ENCODE measurements around the gene C14orf180. TPM values are rescaled to one million over a fixed set of nuclear protein-coding genes. Genes with fewer than 3 reads are reported as not detected.

Gene C14orf180
- total RNA-seq, 1 experiment from 2014 or later: not detected

DNA sequence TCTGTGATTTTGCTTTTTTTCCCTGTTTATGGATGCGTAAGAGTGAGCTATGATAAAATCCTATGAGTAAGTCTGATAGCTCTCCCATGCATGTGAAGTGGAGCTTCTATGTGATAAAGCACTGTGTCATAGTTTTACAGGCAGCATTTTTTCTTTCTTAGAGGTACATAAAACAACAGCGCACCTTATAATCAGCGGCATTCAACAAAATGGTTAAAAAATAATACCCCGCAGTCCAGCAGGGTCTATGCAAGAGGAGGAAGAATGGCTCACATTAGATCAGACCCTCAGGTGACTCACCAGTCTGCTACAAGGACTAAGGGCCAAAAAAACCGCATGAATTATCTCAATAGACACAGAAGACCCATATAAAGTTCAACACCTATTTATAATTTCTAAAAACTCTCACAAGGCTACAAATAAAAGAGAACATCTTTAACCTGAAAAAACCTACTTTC, 58.0 kb downstream of the C14orf180 start:
- H3K36me3 Mint-ChIP-seq (ENCODE audit: insufficient read depth, unreplicated experiment): no peaks in the 10 kb centered on the region
- no peak for DNase-seq (ENCODE audit: unreplicated experiment)
- no peak overlapping the region for H3K4me3 Mint-ChIP-seq (ENCODE audit: unreplicated experiment)
- peaks cover 37% of the 10 kb centered on the region for H3K27me3 Mint-ChIP-seq (ENCODE audit: insufficient read depth, unreplicated experiment)
- no TSS peak for BruUV-seq (replicated peaks)
- ChIA-PET CTCF (interaction anchor here (0.7 to 2.0 kb wide), 6 partner anchors 55 to 560 kb away, joined by 3 to 7 read pairs (median 3); no protein-coding TSS in a partner anchor), POLR2A (no interaction called here)
- TF ChIP-seq, protein P1, sequence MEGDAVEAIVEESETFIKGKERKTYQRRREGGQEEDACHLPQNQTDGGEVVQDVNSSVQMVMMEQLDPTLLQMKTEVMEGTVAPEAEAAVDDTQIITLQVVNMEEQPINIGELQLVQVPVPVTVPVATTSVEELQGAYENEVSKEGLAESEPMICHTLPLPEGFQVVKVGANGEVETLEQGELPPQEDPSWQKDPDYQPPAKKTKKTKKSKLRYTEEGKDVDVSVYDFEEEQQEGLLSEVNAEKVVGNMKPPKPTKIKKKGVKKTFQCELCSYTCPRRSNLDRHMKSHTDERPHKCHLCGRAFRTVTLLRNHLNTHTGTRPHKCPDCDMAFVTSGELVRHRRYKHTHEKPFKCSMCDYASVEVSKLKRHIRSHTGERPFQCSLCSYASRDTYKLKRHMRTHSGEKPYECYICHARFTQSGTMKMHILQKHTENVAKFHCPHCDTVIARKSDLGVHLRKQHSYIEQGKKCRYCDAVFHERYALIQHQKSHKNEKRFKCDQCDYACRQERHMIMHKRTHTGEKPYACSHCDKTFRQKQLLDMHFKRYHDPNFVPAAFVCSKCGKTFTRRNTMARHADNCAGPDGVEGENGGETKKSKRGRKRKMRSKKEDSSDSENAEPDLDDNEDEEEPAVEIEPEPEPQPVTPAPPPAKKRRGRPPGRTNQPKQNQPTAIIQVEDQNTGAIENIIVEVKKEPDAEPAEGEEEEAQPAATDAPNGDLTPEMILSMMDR (IDR thresholded peaks at IDR 0.05; ENCODE audit: unreplicated experiment): no peak
- no peak overlapping the region for H3K27ac Mint-ChIP-seq (ENCODE audit: low read depth, unreplicated experiment)
- no peaks in the 10 kb centered on the region for H3K4me1 Mint-ChIP-seq (ENCODE audit: insufficient read depth, unreplicated experiment)
- H3K9me3 Mint-ChIP-seq (ENCODE audit: unreplicated experiment): no peaks in the 10 kb centered on the region
- intact Hi-C loops (cut with micrococcal nuclease): no loop called here

GRCh38 chr14:104638190-104638589, 58.6 kb downstream of the C14orf180 start:
- no peak overlapping the region for H3K4me3 Mint-ChIP-seq (ENCODE audit: unreplicated experiment)
- TF ChIP-seq, protein P1 (IDR thresholded peaks at IDR 0.05; ENCODE audit: unreplicated experiment): no peak
- no TSS peak for BruUV-seq (replicated peaks)
- CTCF ChIA-PET: no interaction called here
- intact Hi-C loops (cut with micrococcal nuclease): no loop called here
- H3K9me3 Mint-ChIP-seq (ENCODE audit: unreplicated experiment): no peaks in the 10 kb centered on the region
- DNase-seq (ENCODE audit: unreplicated experiment): no peak
- no peak overlapping the region for H3K27ac Mint-ChIP-seq (ENCODE audit: low read depth, unreplicated experiment)
- POLR2A ChIA-PET: no interaction called here
- no peaks in the 10 kb centered on the region for H3K36me3 Mint-ChIP-seq (ENCODE audit: insufficient read depth, unreplicated experiment)
- peaks cover 32% of the 10 kb centered on the region for H3K27me3 Mint-ChIP-seq (ENCODE audit: insufficient read depth, unreplicated experiment)
- H3K4me1 Mint-ChIP-seq (ENCODE audit: insufficient read depth, unreplicated experiment): no peaks in the 10 kb centered on the region

- POLR2A ChIA-PET: no interaction called here
- Mint-ChIP-seq H3K36me3 (ENCODE audit: insufficient read depth, unreplicated experiment) (no peaks in the 10 kb centered on the region), H3K4me1 (ENCODE audit: insufficient read depth, unreplicated experiment) (no peaks in the 10 kb centered on the region), H3K4me3 (ENCODE audit: unreplicated experiment) (no peak overlapping the region), H3K27me3 (ENCODE audit: insufficient read depth, unreplicated experiment) (peaks cover 32% of the 10 kb centered on the region), H3K9me3 (ENCODE audit: unreplicated experiment) (no peaks in the 10 kb centered on the region), H3K27ac (ENCODE audit: low read depth, unreplicated experiment) (no peak overlapping the region)
- BruUV-seq (replicated peaks): no TSS peak
- CTCF ChIA-PET: interaction anchor here (0.5 to 1.2 kb wide), 7 partner anchors 19 to 507 kb away, joined by 3 to 6 read pairs (median 3); no protein-coding TSS in a partner anchor
- TF ChIP-seq, protein P1 (IDR thresholded peaks at IDR 0.05; ENCODE audit: unreplicated experiment): no peak
- no peak for DNase-seq (ENCODE audit: unreplicated experiment)
- intact Hi-C loops (cut with micrococcal nuclease): no loop called here
Measured at GRCh38 chr14:104638927-104639450, 59.4 kb downstream of the C14orf180 start.

DNA sequence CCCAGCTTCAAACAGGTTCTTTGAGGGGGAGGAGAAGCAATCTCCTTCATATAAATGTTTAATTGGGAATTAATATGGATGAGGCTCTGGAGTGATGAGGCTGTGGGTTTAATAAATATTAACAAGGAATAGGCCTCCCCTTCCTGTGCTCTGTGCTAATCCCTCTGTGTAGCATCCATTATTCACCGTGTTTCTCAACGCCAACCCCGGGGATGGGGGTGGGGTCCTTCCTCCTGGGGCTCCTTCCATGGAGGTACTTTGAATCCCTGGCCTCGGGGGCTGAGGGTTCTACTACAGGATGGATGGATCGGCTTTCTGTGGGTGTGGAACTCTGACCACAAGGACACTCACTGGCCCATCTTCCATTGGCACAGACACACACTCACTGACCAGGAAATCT, 59.9 kb downstream of the C14orf180 start:
- TF ChIP-seq, protein P1 (IDR thresholded peaks at IDR 0.05; ENCODE audit: unreplicated experiment): no peak
- intact Hi-C loops (cut with micrococcal nuclease): no loop called here
- Mint-ChIP-seq H3K4me3 (ENCODE audit: unreplicated experiment) (no peak overlapping the region), H3K4me1 (ENCODE audit: insufficient read depth, unreplicated experiment) (no peaks in the 10 kb centered on the region), H3K36me3 (ENCODE audit: insufficient read depth, unreplicated experiment) (no peaks in the 10 kb centered on the region), H3K9me3 (ENCODE audit: unreplicated experiment) (no peaks in the 10 kb centered on the region), H3K27ac (ENCODE audit: low read depth, unreplicated experiment) (no peak overlapping the region), H3K27me3 (ENCODE audit: insufficient read depth, unreplicated experiment) (peaks cover 32% of the 10 kb centered on the region)
- no TSS peak for BruUV-seq (replicated peaks)
- DNase-seq (ENCODE audit: unreplicated experiment): no peak
- POLR2A ChIA-PET: no interaction called here
- CTCF ChIA-PET: interaction anchor here (0.6 to 1.2 kb wide), 6 partner anchors 19 to 1040 kb away, joined by 3 to 7 read pairs (median 4); no protein-coding TSS in a partner anchor

Other genes with a start within 250 kb of the C14orf180 start
- not detected in 2 replicates for gene TMEM179, start 25.0 kb downstream of the C14orf180 start, total RNA-seq (2022)
- gene INF2, start 109.9 kb downstream of the C14orf180 start, total RNA-seq (2022): 91.6 and 102 TPM in 2 replicates
- 2.9 and 5.2 TPM in 2 replicates for gene ADSS1, start 144.5 kb downstream of the C14orf180 start, total RNA-seq (2022)
- 63.3 and 72.7 TPM in 2 replicates for gene SIVA1, start 173.4 kb downstream of the C14orf180 start, total RNA-seq (2022)
- 83.3 and 96.3 TPM in 2 replicates for gene AKT1, start 216.0 kb downstream of the C14orf180 start, total RNA-seq (2022)
- gene ZBTB42, start 221.3 kb downstream of the C14orf180 start, total RNA-seq (2022): 1.0 and 1.2 TPM in 2 replicates

Measured in MCF 10A (cell line).